Neuronal stem cell (in vitro differentiated cells): ENCODE results near the gene BST2.

Experiments used
- DNase-seq: peaks from one replicate; pipeline ENCODE4 v3.0.0-alpha.2; 2013; ENCODE audit warnings: low spot score
- H2AFZ ChIP-seq: one replicate; pipeline ENCODE4 v1.6.1; 2013; ENCODE audit warnings: mild to moderate bottlenecking, low read length, inconsistent platforms
- H2AK5ac ChIP-seq: 2 replicates; pipeline ENCODE4 v1.6.1; 2013; ENCODE audit warnings: low read depth, mild to moderate bottlenecking, inconsistent platforms, low read length, moderate library complexity, mixed read lengths
- H2BK120ac ChIP-seq: 2 replicates; pipeline ENCODE4 v1.6.1; 2013; ENCODE audit warnings: low read depth, mild to moderate bottlenecking, inconsistent platforms, low read length, moderate library complexity, mixed read lengths
- H2BK12ac ChIP-seq: one replicate; pipeline ENCODE4 v1.6.1; 2013; ENCODE audit warnings: low read length, inconsistent platforms
- H2BK15ac ChIP-seq: 2 replicates; pipeline ENCODE4 v1.6.1; 2013; ENCODE audit warnings: mild to moderate bottlenecking, low read length, inconsistent platforms, mixed read lengths
- H2BK5ac ChIP-seq: one replicate; pipeline ENCODE4 v1.6.1; 2013; ENCODE audit warnings: inconsistent platforms, mild to moderate bottlenecking, low read length, moderate library complexity
- H3K14ac ChIP-seq: one replicate; pipeline ENCODE4 v1.6.1; 2013; ENCODE audit warnings: low read length, inconsistent platforms
- H3K18ac ChIP-seq: 2 replicates; pipeline ENCODE4 v1.6.1; 2013; ENCODE audit warnings: low read length, inconsistent platforms
- H3K23ac ChIP-seq: 2 replicates; pipeline ENCODE4 v1.6.1; 2013; ENCODE audit warnings: low read depth, mild to moderate bottlenecking, mixed read lengths, low read length, inconsistent platforms; ENCODE audit not compliant: poor library complexity
- H3K27ac ChIP-seq: replicated peaks from 3 replicates; pipeline ENCODE4 v1.5.1; 2013; ENCODE audit warnings: low read length, inconsistent platforms
- H3K27me3 ChIP-seq, 3 experiments: 2 replicates each; pipeline ENCODE4 v1.6.1; 2013; ENCODE audit warnings: low read length in 3 of 3, mild to moderate bottlenecking in 2 of 3, inconsistent platforms in 1 of 3, low read depth in 1 of 3, mixed read lengths in 1 of 3, moderate library complexity in 1 of 3; ENCODE audit not compliant: control insufficient read depth in 3 of 3, insufficient read depth in 3 of 3
- H3K36me3 ChIP-seq, 2 donors: replicated peaks in 1 of 2; 2 replicates each; pipeline ENCODE4 v1.6.1; 2013; ENCODE audit warnings: low read length in 2 of 2; ENCODE audit not compliant: control insufficient read depth in 2 of 2, insufficient read depth in 2 of 2
- H3K4ac ChIP-seq: 2 replicates; pipeline ENCODE4 v1.6.1; 2013; ENCODE audit warnings: inconsistent platforms, mild to moderate bottlenecking, low read length, moderate library complexity
- H3K4me1 ChIP-seq, 2 donors: 1 replicate in 1 of 2; 2 replicates in 1 of 2; pipeline ENCODE4 v1.6.1; 2013; ENCODE audit warnings: low read length in 2 of 2, low read depth in 1 of 2; ENCODE audit not compliant: control insufficient read depth in 2 of 2, insufficient read depth in 1 of 2
- H3K4me2 ChIP-seq: one replicate; pipeline ENCODE4 v1.6.1; 2013; ENCODE audit warnings: mild to moderate bottlenecking, low read length, inconsistent platforms; ENCODE audit not compliant: insufficient read depth, poor library complexity, severe bottlenecking
- H3K4me3 ChIP-seq, 2 donors: 2 replicates each; pipeline ENCODE4 v1.5.1; 2013; ENCODE audit warnings: low read length in 2 of 2, mild to moderate bottlenecking in 2 of 2, inconsistent platforms in 1 of 2, moderate library complexity in 1 of 2
- H3K79me1 ChIP-seq: one replicate; pipeline ENCODE4 v1.6.1; 2013; ENCODE audit warnings: low read depth, mild to moderate bottlenecking, inconsistent platforms, low read length, moderate library complexity
- H3K9ac ChIP-seq: one replicate; pipeline ENCODE4 v1.6.1; 2013; ENCODE audit warnings: mild to moderate bottlenecking, low read depth, low read length, inconsistent platforms; ENCODE audit not compliant: poor library complexity
- H3K9me3 ChIP-seq, 2 donors: replicated peaks in 1 of 2; 2 replicates each; pipeline versions ENCODE3 to v1.6.1; 2013; ENCODE audit warnings: low read length in 2 of 2, mild to moderate bottlenecking in 2 of 2, inconsistent platforms in 1 of 2, low read depth in 1 of 2, mixed read lengths in 1 of 2, moderate library complexity in 1 of 2; ENCODE audit not compliant: control insufficient read depth in 2 of 2, insufficient read depth in 1 of 2
- H4K8ac ChIP-seq: one replicate; pipeline ENCODE4 v1.6.1; 2013; ENCODE audit warnings: low read depth, mild to moderate bottlenecking, inconsistent platforms, low read length, moderate library complexity
- H4K91ac ChIP-seq: one replicate; pipeline ENCODE4 v1.6.1; 2013; ENCODE audit warnings: low read length, low read depth, mild to moderate bottlenecking, inconsistent platforms; ENCODE audit not compliant: poor library complexity
- WGBS, 2 donors: extraction: QIAGEN DNeasy Blood & Tissue Kit; methylation state at CpG; one replicate each; pipeline ENCODE4 v1.1.7; 2013; ENCODE audit warnings: missing lambda C conversion rate in 2 of 2, mixed read lengths in 1 of 2; ENCODE audit not compliant: insufficient read length in 2 of 2, insufficient replicate concordance in 1 of 2; ENCODE audit errors: extremely low coverage in 2 of 2; 5-methylcytosine and 5-hydroxymethylcytosine counted together

BST2 gene

DNA sequence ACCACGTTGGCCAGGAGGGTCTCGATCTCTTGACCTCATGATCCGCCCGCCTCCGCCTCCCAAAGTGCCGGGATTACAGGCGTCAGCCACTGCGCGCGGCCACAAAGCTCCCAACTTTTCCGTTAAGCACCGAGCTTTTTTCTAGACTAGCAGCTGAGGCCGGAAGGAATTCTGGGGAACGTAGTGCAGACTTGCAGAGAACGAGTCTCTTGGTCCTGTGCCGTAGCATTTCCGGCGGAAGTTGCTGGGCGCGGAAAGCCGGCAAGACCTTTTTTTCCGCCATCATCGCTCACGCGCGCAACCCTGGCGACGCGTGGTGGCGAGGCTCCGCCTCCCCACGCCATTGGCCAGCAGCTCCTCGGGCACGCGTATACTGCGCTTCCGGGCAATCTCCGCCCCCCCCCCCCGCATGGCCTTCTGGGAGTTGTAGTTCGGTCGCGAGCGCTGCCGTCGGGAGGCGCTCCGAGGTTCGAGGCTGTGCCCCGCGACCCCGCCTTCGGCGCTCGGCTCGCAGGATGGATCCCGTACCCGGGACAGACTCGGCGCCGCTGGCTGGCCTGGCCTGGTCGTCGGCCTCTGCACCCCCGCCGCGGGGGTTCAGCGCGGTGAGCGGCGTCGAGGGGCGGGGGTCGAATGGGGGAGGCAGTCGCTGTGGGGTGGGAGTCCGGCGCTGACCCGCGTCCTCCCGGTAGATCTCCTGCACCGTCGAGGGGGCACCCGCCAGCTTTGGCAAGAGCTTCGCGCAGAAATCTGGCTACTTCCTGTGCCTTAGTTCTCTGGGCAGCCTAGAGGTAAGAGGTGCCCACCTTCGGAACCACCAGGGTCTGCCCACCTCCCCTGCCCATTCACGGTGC lies 14.4 kb upstream of the BST2 start, which contains the start of gene MVB12A:
Gene MVB12A, plus strand, starts transcription at position 427 of the 854 bp plus-strand sequence. Its CDS starts 89 bp downstream, at position 516.
- Histone ChIP-seq H2BK120ac (peak within 1 kb of the TSS; percentile 83), H3K9me3 (no peaks in the 10 kb centered on the region), H3K4ac (no peak within 1 kb of the TSS), H3K23ac (peak within 1 kb of the TSS; percentile 85), H3K79me1 (peaks cover 4% of the 10 kb centered on the region), H3K36me3 (peaks cover 2 to 4% of the 10 kb centered on the region in 2 donors), H3K9ac (peak within 1 kb of the TSS; percentile 92), H3K14ac (peak within 1 kb of the TSS; percentile 94), H3K4me3 (peak within 1 kb of the TSS; percentile 69 to 86), H4K8ac (peak within 1 kb of the TSS; percentile 98), H2BK5ac (peak within 1 kb of the TSS; percentile 87), H4K91ac (peak within 1 kb of the TSS; percentile 64), H3K27ac (peak within 1 kb of the TSS; percentile 79), H2AFZ (peak within 1 kb of the TSS; percentile 100), H2BK12ac (peak within 1 kb of the TSS; percentile 58), H3K4me1 (peaks cover 6 to 17% of the 10 kb centered on the region in 2 donors), H3K4me2 (peak within 1 kb of the TSS; percentile 89), H3K18ac (peak within 1 kb of the TSS; percentile 95), H2AK5ac (peak within 1 kb of the TSS; percentile 99), H2BK15ac (peak within 1 kb of the TSS; percentile 98), H3K27me3 (no peaks in the 10 kb centered on the region)
- no CpG with 5 or more reads among the region's 85 CpGs for WGBS, 2 donors
- DNase-seq, result peak; percentile 99

DNA sequence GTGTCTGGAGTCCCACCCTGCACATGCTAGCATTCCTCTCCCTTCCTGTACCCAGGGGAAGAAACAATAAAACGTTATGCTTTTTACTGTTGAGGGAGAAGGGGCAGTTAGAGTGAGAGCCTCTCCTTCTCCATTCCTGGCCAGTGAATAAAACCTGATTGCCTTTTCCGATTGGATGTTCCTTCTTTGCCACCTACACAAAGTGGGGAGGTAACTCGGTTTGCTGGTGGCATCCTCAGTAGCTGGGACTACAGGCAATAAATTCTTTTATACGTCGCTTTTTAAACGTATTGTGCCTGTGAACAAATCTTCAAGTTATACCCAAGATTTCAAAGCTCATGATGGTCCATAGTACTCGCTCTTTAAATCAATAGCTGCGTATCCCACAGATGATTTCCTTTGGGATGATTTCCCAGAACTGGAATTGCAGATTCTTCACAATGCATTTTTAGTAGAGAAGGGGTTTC lies 13.8 kb upstream of the BST2 start:
- Histone ChIP-seq H3K4me1 (peaks cover 3 to 14% of the 10 kb centered on the region in 2 donors), H2AFZ (peak overlapping the region; percentile 79), H3K4me3 (peak overlapping the region; percentile 56 to 69), H3K79me1 (peaks cover 4% of the 10 kb centered on the region), H4K91ac (no peak overlapping the region), H3K23ac (no peak overlapping the region), H2BK120ac (no peak overlapping the region), H2AK5ac (no peak overlapping the region), H4K8ac (no peak overlapping the region), H3K14ac (no peak overlapping the region), H2BK12ac (no peak overlapping the region), H3K9ac (no peak overlapping the region), H3K27ac (peak overlapping the region; percentile 79), H3K9me3 (no peaks in the 10 kb centered on the region), H3K27me3 (no peaks in the 10 kb centered on the region), H3K36me3 (peaks cover 2 to 4% of the 10 kb centered on the region in 2 donors), H3K4ac (no peak overlapping the region), H3K4me2 (peak overlapping the region; percentile 31), H3K18ac (no peak overlapping the region), H2BK15ac (no peak overlapping the region), H2BK5ac (no peak overlapping the region)
- DNase-seq, result no peak
- no CpG with 5 or more reads among the region's 8 CpGs for WGBS, 2 donors

DNA sequence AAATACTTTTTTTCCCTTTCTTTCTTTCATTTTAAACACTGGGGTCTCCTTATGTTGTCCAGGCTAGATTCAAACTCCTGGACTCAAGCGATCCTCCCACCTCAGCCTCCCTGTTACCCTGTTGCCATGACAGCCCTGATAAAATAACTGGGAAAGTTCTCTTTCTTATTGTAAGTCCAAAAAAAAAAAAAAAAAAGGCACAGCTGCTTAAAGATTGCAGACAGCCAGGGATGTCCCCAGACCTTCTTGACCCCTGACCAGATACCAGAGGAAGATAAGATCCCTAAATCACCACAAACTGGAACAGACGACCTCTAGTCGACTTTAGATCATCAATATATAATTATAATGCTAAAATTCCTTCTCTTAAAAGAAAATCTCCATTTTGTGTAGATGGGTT lies 13.3 kb upstream of the BST2 start:
- H3K27me3 ChIP-seq, result no peaks in the 10 kb centered on the region
- peak overlapping the region; percentile 79 for H2AFZ ChIP-seq
- no peak overlapping the region for H3K4ac ChIP-seq
- H4K8ac ChIP-seq, result no peak overlapping the region
- H4K91ac ChIP-seq, result no peak overlapping the region
- H2BK15ac ChIP-seq, result no peak overlapping the region
- no peak overlapping the region for H2BK5ac ChIP-seq
- no peak overlapping the region for H3K18ac ChIP-seq
- H2AK5ac ChIP-seq, result no peak overlapping the region
- no peak overlapping the region for H2BK12ac ChIP-seq
- H3K9me3 ChIP-seq, result no peaks in the 10 kb centered on the region
- DNase-seq, result no peak
- WGBS, 2 donors, result no CpG with 5 or more reads among the region's 3 CpGs
- H3K23ac ChIP-seq, result no peak overlapping the region
- H3K14ac ChIP-seq, result no peak overlapping the region
- no peak overlapping the region for H3K9ac ChIP-seq
- peaks cover 3 to 14% of the 10 kb centered on the region in 2 donors for H3K4me1 ChIP-seq
- H3K4me3 ChIP-seq, result peak overlapping the region in 1 of 2 donors; percentile 69
- H2BK120ac ChIP-seq, result no peak overlapping the region
- peaks cover 4% of the 10 kb centered on the region for H3K79me1 ChIP-seq
- peaks cover 0 to 3% of the 10 kb centered on the region in 2 donors for H3K36me3 ChIP-seq
- no peak overlapping the region for H3K4me2 ChIP-seq
- H3K27ac ChIP-seq, result no peak overlapping the region

DNA sequence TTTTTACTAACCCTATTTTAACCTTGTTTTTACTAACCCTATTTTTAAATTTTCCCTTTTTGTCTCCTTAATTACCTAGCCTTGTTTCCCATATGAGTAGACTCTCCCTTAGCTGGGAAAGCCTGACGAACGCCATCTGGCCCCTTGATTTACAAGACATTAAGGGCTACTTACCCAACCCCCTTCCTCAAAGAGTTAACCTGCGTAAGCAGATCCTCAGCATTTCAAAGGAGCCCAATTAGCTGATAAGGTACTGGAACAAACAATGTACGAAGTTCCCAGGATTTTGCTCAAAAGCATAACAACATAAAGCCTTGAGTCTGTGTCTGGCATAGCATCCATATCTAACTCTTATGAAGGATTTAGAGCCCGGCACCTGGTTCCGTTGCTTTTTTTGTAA lies 9.7 kb upstream of the BST2 start:
- H3K4me3 ChIP-seq, result no peak overlapping the region
- H3K27me3 ChIP-seq, result no peaks in the 10 kb centered on the region
- H3K27ac ChIP-seq, result no peak overlapping the region

More for the DNA sequence above, 9.7 kb upstream of the BST2 start:
- no peak overlapping the region for H3K23ac ChIP-seq
- no peak overlapping the region for H2AFZ ChIP-seq
- no peak overlapping the region for H3K4ac ChIP-seq
- H3K9ac ChIP-seq, result no peak overlapping the region
- H2BK12ac ChIP-seq, result no peak overlapping the region
- no peak overlapping the region for H4K8ac ChIP-seq
- H2BK5ac ChIP-seq, result no peak overlapping the region
- no peak overlapping the region for H3K4me2 ChIP-seq
- no peak overlapping the region for H3K14ac ChIP-seq
- no peak overlapping the region for H2BK15ac ChIP-seq
- no peak overlapping the region for H4K91ac ChIP-seq
- no peak overlapping the region for H2BK120ac ChIP-seq
- no peak for DNase-seq
- H3K9me3 ChIP-seq, result no peaks in the 10 kb centered on the region
- WGBS, 2 donors, result no CpG with 5 or more reads among the region's 6 CpGs
- H3K79me1 ChIP-seq, result peaks cover 2% of the 10 kb centered on the region
- H3K36me3 ChIP-seq, result no peaks in the 10 kb centered on the region
- H3K4me1 ChIP-seq, result peaks cover 6 to 7% of the 10 kb centered on the region in 2 donors
- no peak overlapping the region for H2AK5ac ChIP-seq
- no peak overlapping the region for H3K18ac ChIP-seq
